GM12878 (cell line): ENCODE data around the gene IGSF11. TPM values are rescaled to one million over a fixed set of nuclear protein-coding genes. Genes with fewer than 3 reads are reported as not detected.

ENCODE experiments used
- ATAC-seq: fragments of 200-7000 bp; cut with Tn5 transposase; 3 replicates; pipeline ENCODE4 v1.9.1; 2020; ENCODE audit warnings: mild to moderate bottlenecking, moderate library complexity
- BruUV-seq: library from RNA; stranded (reverse); fragments of 400-500 nt; replicated peaks from 2 replicates; lab custom pipeline; 2021; lab: Mats Ljungman, UMichigan
- CTCF ChIA-PET: fragments of 300-600 bp; sonication (Branson Sonifier 250); formaldehyde crosslinking; extraction: SDS; loops from one replicate; lab custom pipeline; 2021; ENCODE audit warnings: inconsistent platforms; lab: Yijun Ruan, JAX
- POLR2A ChIA-PET: fragments of 350-600 bp; formaldehyde crosslinking; extraction: SDS; loops from one replicate; lab custom pipeline; 2021; ENCODE audit warnings: inconsistent platforms; lab: Charles Lee
- RAD21 ChIA-PET: fragments of 300-600 bp; sonication (Branson Sonifier 250); formaldehyde crosslinking; loops from one replicate; lab custom pipeline; 2023; ENCODE audit warnings: antibody characterized with exemption; ENCODE audit not compliant: unreplicated experiment; lab: Charles Lee
- SMC1A ChIA-PET: fragments of 300-600 bp; sonication (Branson Sonifier 250); formaldehyde crosslinking; loops from one replicate; lab custom pipeline; 2023; ENCODE audit not compliant: unreplicated experiment, uncharacterized antibody; lab: Charles Lee
- DNase-seq: peaks from one replicate; pipeline ENCODE4 v3.0.0-alpha.2; 2011; ENCODE audit warnings: low read depth, low spot score
- FAIRE-seq: peaks from 3 replicates; lab custom pipeline; 2011; peaks lifted over from hg19 to GRCh38; lab: Jason Lieb, UNC
- H2AFZ ChIP-seq: 2 replicates; pipeline ENCODE4 v1.6.0; 2011; ENCODE audit warnings: low read depth, low read length, control low read depth; ENCODE audit not compliant: control insufficient read depth
- H3K27ac ChIP-seq: 2 replicates; pipeline ENCODE4 v1.5.1; 2011; ENCODE audit warnings: control low read depth; ENCODE audit not compliant: control insufficient read depth, insufficient read depth
- H3K27me3 ChIP-seq, 2 experiments: replicated peaks in 1 of 2; 2 replicates each; pipeline versions ENCODE4 v1.6.0 to v1.6.1; 2011; ENCODE audit warnings: low read length in 1 of 2; ENCODE audit not compliant: control insufficient read depth in 2 of 2, insufficient read depth in 2 of 2
- H3K36me3 ChIP-seq, 2 experiments: 2 replicates each; pipeline ENCODE4 v1.5.1; 2011; ENCODE audit warnings: low read length in 1 of 2; ENCODE audit not compliant: control insufficient read depth in 2 of 2, insufficient read depth in 2 of 2
- H3K4me1 ChIP-seq: 2 replicates; pipeline ENCODE4 v1.6.1; 2011; ENCODE audit warnings: mild to moderate bottlenecking, low read length, moderate library complexity, mixed read lengths; ENCODE audit not compliant: control insufficient read depth, insufficient read depth
- H3K4me2 ChIP-seq: 2 replicates; pipeline ENCODE4 v1.6.0; 2011; ENCODE audit warnings: control low read depth; ENCODE audit not compliant: control insufficient read depth, insufficient read depth
- H3K4me3 ChIP-seq: fragments of 200-600 bp; sonication (generic); 2 replicates; pipeline ENCODE4 v1.5.1; 2016
- H3K79me2 ChIP-seq: 2 replicates; pipeline ENCODE4 v1.6.0; 2011; ENCODE audit warnings: low read length; ENCODE audit not compliant: control insufficient read depth, insufficient read depth
- H3K9ac ChIP-seq: 2 replicates; pipeline ENCODE4 v1.8.0; 2011; ENCODE audit warnings: low read length, control low read depth, mixed read lengths; ENCODE audit not compliant: control insufficient read depth, insufficient read depth
- H3K9me3 ChIP-seq: replicated peaks from 3 replicates; pipeline ENCODE4 v1.5.1; 2011; ENCODE audit warnings: mild to moderate bottlenecking, low read length; ENCODE audit not compliant: control insufficient read depth, insufficient read depth
- H4K20me1 ChIP-seq: 2 replicates; pipeline ENCODE4 v1.6.0; 2011; ENCODE audit not compliant: control insufficient read depth, insufficient read depth
- CREM ChIP-seq: IDR thresholded peaks from 2 replicates; pipeline ENCODE4 v1.6.1; 2014; ENCODE audit warnings: antibody characterized with exemption, low read depth
- GABPA ChIP-seq: IDR thresholded peaks from 2 replicates; pipeline ENCODE4 v1.6.1; 2014; ENCODE audit warnings: antibody characterized with exemption, low read depth, mild to moderate bottlenecking, inconsistent platforms
- JUNB ChIP-seq: IDR thresholded peaks from 2 replicates; pipeline ENCODE4 v1.6.1; 2016; ENCODE audit warnings: antibody characterized with exemption, mild to moderate bottlenecking
- KLF5 ChIP-seq: fragments of 450-650 bp; IDR thresholded peaks from 2 replicates; pipeline ENCODE4 v1.6.1; 2014; ENCODE audit warnings: mild to moderate bottlenecking; ENCODE audit not compliant: partially characterized antibody
- MTA2 ChIP-seq: fragments of 450-650 bp; IDR thresholded peaks from 2 replicates; pipeline ENCODE4 v1.6.1; 2016; ENCODE audit warnings: low read depth, mild to moderate bottlenecking, moderate library complexity
- POLR2A ChIP-seq: IDR thresholded peaks from 2 replicates; pipeline ENCODE4 v1.6.1; 2011; ENCODE audit warnings: low read depth, mild to moderate bottlenecking, low read length
- POLR2AphosphoS5 ChIP-seq: IDR thresholded peaks from 2 replicates; pipeline ENCODE4 v1.6.1; 2011; ENCODE audit warnings: mild to moderate bottlenecking, low read length, inconsistent platforms
- RAD21 ChIP-seq: IDR thresholded peaks from 2 replicates; pipeline ENCODE4 v1.6.1; 2011; ENCODE audit warnings: mild to moderate bottlenecking, low read depth, low read length, moderate library complexity; ENCODE audit not compliant: insufficient read depth
- RFX5 ChIP-seq: IDR thresholded peaks from 2 replicates; pipeline ENCODE4 v1.6.1; 2011; ENCODE audit warnings: low read depth, low read length, improper control_type of control experiment
- SREBF2 ChIP-seq: IDR thresholded peaks from 2 replicates; pipeline ENCODE4 v1.6.1; 2012; ENCODE audit warnings: mild to moderate bottlenecking, low read length
- WGBS: methylation state at CpG from one replicate; pipeline ENCODE4 v1.1.6; 2016; ENCODE audit warnings: low lambda C conversion rate; ENCODE audit not compliant: insufficient replicate concordance, insufficient coverage; ENCODE audit errors: missing lambda C conversion rate; 5-methylcytosine and 5-hydroxymethylcytosine counted together
- in situ Hi-C: fragments of 300-500 bp; cut with MboI; formaldehyde crosslinking; loops from 9 replicates; pipeline ENCODE4 v1.14.3; 2018; ENCODE audit warnings: mixed read lengths
- intact Hi-C: fragments of 100-400 bp; cut with micrococcal nuclease; formaldehyde crosslinking; loops from one replicate; pipeline ENCODE4 v1.14.2; 2022; ENCODE audit not compliant: unreplicated experiment
- polyA plus RNA-seq, 11 experiments: library from polyadenylated mRNA; depleted of rRNA in 4 of 11; unstranded in 6 of 11; stranded (reverse) in 5 of 11; fragments of >200 nt; fragmentation: Nextera tagmentation in 4 of 11; fragmentation: Illumina TruSeq in 1 of 11; extraction: Ambion mirVana in 4 of 11; extraction: Trizol in 1 of 11; gene quantifications; 1 replicate in 1 of 11; 2 replicates in 10 of 11; pipeline versions ENCODE4 v1.2.1 to v1.2.3, GENCODE V29; 2011 to 2016; ENCODE audit warnings: inconsistent platforms in 2 of 11, missing spikeins in 2 of 11, low read depth in 1 of 11
- total RNA-seq, 4 experiments: library from RNA; depleted of rRNA in 3 of 4; stranded (reverse); fragments of >200 nt in 3 of 4; fragmentation: Illumina TruSeq in 1 of 4; extraction: Trizol in 1 of 4; gene quantifications; 2 replicates each; pipeline versions ENCODE4 v1.2.1 to v1.2.3, GENCODE V29; 2013 to 2021
- TF ChIP-seq, protein P1 (sequence below): fragments of 450-650 bp; IDR thresholded peaks from 2 replicates; pipeline ENCODE4 v1.6.1; 2014; ENCODE audit warnings: mild to moderate bottlenecking

Gene IGSF11
- total and polyA plus RNA-seq, 10 of the 15 experiments (the other 5 are each of a cell fraction or from before 2014, with no cell fraction given), result 0.03 TPM; not detected in 9

DNA sequence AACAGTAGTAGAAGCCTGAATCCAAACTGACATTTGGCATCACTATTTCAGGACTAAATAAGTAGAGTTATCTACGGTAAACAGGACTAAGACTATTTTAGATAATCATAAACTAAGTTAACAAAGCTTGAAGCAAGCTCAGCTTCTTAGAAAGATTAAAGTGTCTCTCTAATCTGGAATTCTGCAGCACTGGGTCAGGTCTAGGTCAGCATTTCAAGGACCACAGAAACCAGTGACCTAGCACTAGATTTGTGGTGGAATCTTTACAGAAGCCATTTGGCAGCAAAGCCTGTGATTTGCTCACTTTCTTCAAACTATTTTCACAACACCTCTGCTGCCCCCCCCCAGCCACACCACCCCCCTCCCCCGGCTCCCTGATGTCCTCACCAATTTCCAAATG is 37.5 kb downstream of the IGSF11 start:
- ChIA-PET CTCF (no interaction called here), SMC1A (no interaction called here), POLR2A (no interaction called here), RAD21 (no interaction called here)
- TF ChIP-seq, protein P1, sequence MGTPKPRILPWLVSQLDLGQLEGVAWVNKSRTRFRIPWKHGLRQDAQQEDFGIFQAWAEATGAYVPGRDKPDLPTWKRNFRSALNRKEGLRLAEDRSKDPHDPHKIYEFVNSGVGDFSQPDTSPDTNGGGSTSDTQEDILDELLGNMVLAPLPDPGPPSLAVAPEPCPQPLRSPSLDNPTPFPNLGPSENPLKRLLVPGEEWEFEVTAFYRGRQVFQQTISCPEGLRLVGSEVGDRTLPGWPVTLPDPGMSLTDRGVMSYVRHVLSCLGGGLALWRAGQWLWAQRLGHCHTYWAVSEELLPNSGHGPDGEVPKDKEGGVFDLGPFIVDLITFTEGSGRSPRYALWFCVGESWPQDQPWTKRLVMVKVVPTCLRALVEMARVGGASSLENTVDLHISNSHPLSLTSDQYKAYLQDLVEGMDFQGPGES, result no peak
- TF ChIP-seq SREBF2 (no peak), CREM (no peak), KLF5 (no peak), POLR2A (no peak), RFX5 (no peak), RAD21 (no peak), GABPA (no peak), JUNB (no peak), POLR2AphosphoS5 (no peak), MTA2 (no peak)
- in situ Hi-C loops (no loop called here), intact Hi-C loops (no loop called here)
- no peak for ATAC-seq
- Histone ChIP-seq H3K27ac (no peak overlapping the region), H3K79me2 (no peaks in the 10 kb centered on the region), H3K9me3 (no peaks in the 10 kb centered on the region), H3K9ac (no peak overlapping the region), H3K4me1 (no peaks in the 10 kb centered on the region), H4K20me1 (no peaks in the 10 kb centered on the region), H3K4me2 (no peak overlapping the region), H3K27me3 (no peaks in the 10 kb centered on the region), H3K4me3 (no peak overlapping the region), H2AFZ (no peak overlapping the region), H3K36me3 (no peaks in the 10 kb centered on the region)
- DNase-seq, result no peak
- no TSS peak for BruUV-seq
- FAIRE-seq, result no peak
- WGBS, result 11% methylated on average over 2 of the region's 2 CpGs
